Measurements from ENCODE around the gene CDK19. TPM values are rescaled to one million over a fixed set of nuclear protein-coding genes. Genes with fewer than 3 reads are reported as not detected.

The CDK19 gene
- total and polyA plus RNA-seq, 9 of the 15 experiments (the other 6 are each of a cell fraction or from before 2014, with no cell fraction given), result 3.8 to 15.2 (median 7.4) TPM

DNA sequence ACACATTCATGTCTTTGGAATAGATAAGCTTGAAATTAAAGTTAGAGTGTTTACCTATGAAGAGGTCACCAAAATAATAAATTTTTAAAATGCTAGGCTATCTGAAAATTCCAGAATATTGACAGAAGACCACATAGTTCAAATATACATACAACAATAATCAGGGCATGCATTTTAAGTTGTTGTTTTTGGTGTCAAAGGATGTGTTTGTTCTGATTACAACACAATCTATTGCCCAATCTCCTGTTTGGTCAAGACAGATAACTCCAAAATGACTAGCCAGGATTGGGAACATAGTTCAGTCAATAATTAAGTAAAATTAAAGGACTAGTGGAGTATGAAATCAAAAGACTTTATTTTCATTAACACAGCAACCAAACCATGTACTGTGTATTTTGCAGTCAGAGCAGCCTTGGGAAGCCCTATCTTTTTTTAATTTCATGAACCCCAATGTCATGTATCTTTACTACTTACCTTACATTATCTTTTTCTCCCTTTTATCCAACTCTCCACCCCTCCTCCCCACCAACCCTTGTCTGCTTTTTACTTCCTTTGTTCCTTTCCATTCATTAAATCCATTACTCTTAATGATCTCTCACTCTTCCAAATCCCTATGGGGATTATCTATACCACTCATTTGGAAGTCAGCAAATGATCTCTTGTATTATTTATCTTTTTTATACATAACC lies 111.2 kb downstream of the CDK19 start:
- intact Hi-C loops (cut with micrococcal nuclease) (no loop called here), in situ Hi-C loops (cut with MboI) (no loop called here)
- Histone ChIP-seq H2AFZ (ENCODE audit: low read depth, low read length) (no peak overlapping the region), H3K27me3 (ENCODE audit: control insufficient read depth in 2 of 2, insufficient read depth in 2 of 2, low read length in 2 of 2) (no peaks in the 10 kb centered on the region), H3K4me1 (replicated peaks in 1 of 2; ENCODE audit: control insufficient read depth in 2 of 2, insufficient read depth in 2 of 2, low read length in 2 of 2) (peaks cover 0 to 6% of the 10 kb centered on the region in 2 experiments; a peak in 2 of 5 replicates), H3K4me3 (no peak overlapping the region), H4K20me1 (replicated peaks; ENCODE audit: control insufficient read depth, insufficient read depth, low read length) (no peaks in the 10 kb centered on the region), H3K27ac (ENCODE audit: extremely low read depth, low read depth, low read length) (no peak overlapping the region), H3K4me2 (ENCODE audit: insufficient read depth, low read length) (no peak overlapping the region), H3K9ac (ENCODE audit: insufficient read depth in 1 of 2, low read depth in 2 of 2, low read length in 2 of 2) (no peak overlapping the region), H3K9me3 (replicated peaks; ENCODE audit: control insufficient read depth, insufficient read depth, low read depth, low read length) (no peaks in the 10 kb centered on the region), H3K9me1 (ENCODE audit: control insufficient read depth, insufficient read depth, low read length) (no peaks in the 10 kb centered on the region), H3K36me3 (ENCODE audit: control insufficient read depth, insufficient read depth, low read length) (no peaks in the 10 kb centered on the region), H3K79me2 (ENCODE audit: control insufficient read depth, insufficient read depth, low read length) (no peaks in the 10 kb centered on the region)
- CTCF ChIA-PET (ENCODE audit: low intra/inter-chr PET ratio), result no interaction called here
- DNase-seq (ENCODE audit: extremely low read depth in 1 of 4, low spot score in 3 of 4), result no peak
- POLR2A ChIA-PET, result no interaction called here
- ATAC-seq, result no peak
- no TSS peak for BruUV-seq (replicated peaks)
- FAIRE-seq, result no peak
- 0 out of 2 replicates have a peak, but pooled peaks have one; percentile 13 for TF ChIP-seq FOSL1 (tag; conservative IDR thresholded peaks at IDR 0.05)
- no peak for TF ChIP-seq HLTF (IDR thresholded peaks at IDR 0.05)
- TF ChIP-seq CBFA2T3 (IDR thresholded peaks at IDR 0.05), result peak; percentile 31; the same call in 1 of the 2 replicates
- no peak for TF ChIP-seq ZNF583 (CRISPR knock-in tag; IDR thresholded peaks at IDR 0.05)
- peak; percentile 73 for TF ChIP-seq TAL1 (IDR thresholded peaks at IDR 0.05)
- peak; percentile 36; the same call in 1 of the 2 replicates for TF ChIP-seq MTA2 (IDR thresholded peaks at IDR 0.05; ENCODE audit: low read depth)
- TF ChIP-seq FOXA3 (CRISPR knock-in tag; conservative IDR thresholded peaks at IDR 0.05 in 1 of 2, IDR thresholded peaks at IDR 0.05 in 1 of 2), result peak in 1 of 2 experiments; percentile 78; a peak in 2 of 4 replicates
- TF ChIP-seq ZKSCAN1 (IDR thresholded peaks at IDR 0.05; ENCODE audit: low read depth, low read length), result no peak
- TF ChIP-seq TRIM24 (IDR thresholded peaks at IDR 0.05), result peak in 1 of 2 experiments; percentile 11; a peak in 1 of 4 replicates
- peak; percentile 27; the same call in 1 of the 2 replicates for TF ChIP-seq CBFA2T2 (conservative IDR thresholded peaks at IDR 0.05)
- peak; percentile 51 for TF ChIP-seq CCNT2 (IDR thresholded peaks at IDR 0.05; ENCODE audit: borderline replicate concordance, extremely low read depth, insufficient read length, low read depth, low read length)
- TF ChIP-seq NCOR1 (IDR thresholded peaks at IDR 0.05), result 0 out of 2 replicates have a peak, but pooled peaks have one; percentile 14
- TF ChIP-seq CEBPG (CRISPR knock-in tag; IDR thresholded peaks at IDR 0.05), result no peak
- peak; percentile 92 to 95 for TF ChIP-seq CEBPG (tag; conservative IDR thresholded peaks at IDR 0.05 in 1 of 2, IDR thresholded peaks at IDR 0.05 in 1 of 2)
- peak; percentile 40; the same call in 1 of the 2 replicates for TF ChIP-seq SMARCA4 (IDR thresholded peaks at IDR 0.05)
- no peak for TF ChIP-seq SREBF1 (IDR thresholded peaks at IDR 0.05; ENCODE audit: borderline replicate concordance, low read depth, low read length)
- TF ChIP-seq ASH1L (IDR thresholded peaks at IDR 0.05; ENCODE audit: borderline replicate concordance, low read depth, partially characterized antibody), result no peak
- peak; percentile 26; the same call in 1 of the 2 replicates for TF ChIP-seq EP300 (IDR thresholded peaks at IDR 0.05; ENCODE audit: low read length)
- peak in 1 of 2 experiments; percentile 29; a peak in 1 of 4 replicates for TF ChIP-seq RCOR1 (IDR thresholded peaks at IDR 0.05; ENCODE audit: borderline replicate concordance in 1 of 2, low read depth in 2 of 2, low read length in 2 of 2)
- TF ChIP-seq TCF3 (CRISPR knock-in tag; IDR thresholded peaks at IDR 0.05), result peak; percentile 54
- TF ChIP-seq TEAD4 (IDR thresholded peaks at IDR 0.05; ENCODE audit: low read length), result peak; percentile 59
- TF ChIP-seq TEAD4 (CRISPR knock-in tag; IDR thresholded peaks at IDR 0.05; ENCODE audit: borderline replicate concordance), result no peak
- TF ChIP-seq ZBTB26 (CRISPR knock-in tag; IDR thresholded peaks at IDR 0.05), result no peak
- TF ChIP-seq CEBPB (tag; IDR thresholded peaks at IDR 0.05), result peak; percentile 88
- peak; percentile 71; the same call in 1 of the 2 replicates for TF ChIP-seq SOX6 (IDR thresholded peaks at IDR 0.05)
- TF ChIP-seq ARID1B (IDR thresholded peaks at IDR 0.05), result peak; percentile 73

All from K562 (cell line).